Gastrocnemius medialis (tissue), 4 donors: ENCODE measurements around the gene SHC2.

Source experiments
- CTCF ChIP-seq, 5 experiments: fragments of 450-650 bp in 3 of 5; fragments of 200-600 bp in 2 of 5; sonication (generic) in 2 of 5; IDR thresholded peaks in 4 of 5; conservative IDR thresholded peaks in 1 of 5; 1 replicate in 4 of 5; 2 replicates in 1 of 5; pipeline ENCODE4 v1.5.1; 2016 to 2019; ENCODE audit warnings: antibody characterized with exemption in 5 of 5, mild to moderate bottlenecking in 3 of 5, moderate library complexity in 3 of 5
- POLR2A ChIP-seq, 2 donors: fragments of 450-650 bp; IDR thresholded peaks; one replicate each; pipeline ENCODE4 v1.6.1; 2017; ENCODE audit warnings: antibody characterized with exemption in 2 of 2, mild to moderate bottlenecking in 2 of 2, moderate library complexity in 2 of 2

- TF ChIP-seq CTCF (IDR thresholded peaks at IDR 0.05 in 4 of 5, conservative IDR thresholded peaks at IDR 0.05 in 1 of 5) = no peak
- no peak for TF ChIP-seq POLR2A (IDR thresholded peaks at IDR 0.05)
Observed at GRCh38 chr19:498977-499623, 38.3 kb upstream of the SHC2 start.
